ENCODE measurements around the gene NACAD. TPM values are rescaled to one million over a fixed set of nuclear protein-coding genes. Genes with fewer than 3 reads are reported as not detected.
"Not testable (repeated sequence)": the region's sequence is repeated elsewhere in the genome, so short reads cannot be mapped to it uniquely, and the experiment has no call there.

Gene NACAD
- total RNA-seq, 1 experiment from 2014 or later: 0.24 TPM

- intact Hi-C loops (cut with micrococcal nuclease; ENCODE audit: unreplicated experiment): no loop called here
- Histone ChIP-seq H4K20me1 (ENCODE audit: insufficient read depth) (no peaks in the 10 kb centered on the region), H3K4me3 (no peak overlapping the region), H2AFZ (no peak overlapping the region), H3F3A (ENCODE audit: insufficient read depth, low read depth) (no peaks in the 10 kb centered on the region), H3K4me1 (replicated peaks; ENCODE audit: insufficient read depth) (no peaks in the 10 kb centered on the region), H3K36me3 (ENCODE audit: low read depth) (no peaks in the 10 kb centered on the region), H3K27me3 (ENCODE audit: insufficient read depth, low read depth) (no peaks in the 10 kb centered on the region), H3K9me2 (ENCODE audit: insufficient read depth) (no peaks in the 10 kb centered on the region), H3K4me2 (no peak overlapping the region), H3K27ac (no peak overlapping the region), H3K79me2 (ENCODE audit: low read depth) (no peaks in the 10 kb centered on the region; the same call in 1 of the 2 replicates), H3K9me3 (ENCODE audit: insufficient read depth, low read depth) (no peaks in the 10 kb centered on the region)
- DNase-seq: no peak
- ChIA-PET POLR2A (ENCODE audit: unreplicated experiment) (no interaction called here), CTCF (no interaction called here)
- TF ChIP-seq EZH2 (IDR thresholded peaks at IDR 0.05; ENCODE audit: low read depth) (no peak), CTCF (conservative IDR thresholded peaks at IDR 0.05) (no peak)
- BruUV-seq (replicated peaks): no TSS peak
These were observed 52.9 kb downstream of the NACAD start for GRCh38 chr7:45035893-45036292.

DNA sequence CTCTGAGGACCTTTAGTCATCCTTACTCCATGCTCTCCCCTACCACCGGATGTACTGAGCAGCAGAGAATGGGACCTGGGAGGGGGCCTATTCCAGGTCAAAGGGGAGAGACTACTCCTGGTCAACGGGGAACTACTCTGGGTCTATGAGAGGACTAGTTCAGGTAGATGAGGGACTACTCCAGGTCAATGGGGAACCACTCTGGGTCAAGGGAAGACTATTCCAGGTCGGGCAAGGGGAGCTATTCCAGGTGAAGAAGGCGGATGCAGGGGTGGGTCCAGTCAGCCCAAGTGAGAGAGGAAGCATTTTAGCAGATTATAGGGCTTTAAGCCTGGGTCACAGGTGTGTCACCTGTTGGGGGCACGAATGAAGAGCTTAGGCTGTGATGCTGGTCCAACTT is 53.4 kb downstream of the NACAD start:
- Histone ChIP-seq H3K9me3 (ENCODE audit: insufficient read depth, low read depth) (no peaks in the 10 kb centered on the region), H3K79me2 (ENCODE audit: low read depth) (no peaks in the 10 kb centered on the region; the same call in 1 of the 2 replicates), H3K9me2 (ENCODE audit: insufficient read depth) (no peaks in the 10 kb centered on the region), H3K4me2 (no peak overlapping the region), H3K27me3 (ENCODE audit: insufficient read depth, low read depth) (no peaks in the 10 kb centered on the region), H3K4me3 (no peak overlapping the region), H2AFZ (no peak overlapping the region), H3F3A (ENCODE audit: insufficient read depth, low read depth) (no peaks in the 10 kb centered on the region), H4K20me1 (ENCODE audit: insufficient read depth) (no peaks in the 10 kb centered on the region), H3K36me3 (ENCODE audit: low read depth) (no peaks in the 10 kb centered on the region), H3K4me1 (replicated peaks; ENCODE audit: insufficient read depth) (no peaks in the 10 kb centered on the region), H3K27ac (no peak overlapping the region)
- no TSS peak for BruUV-seq (replicated peaks)
- CTCF ChIA-PET: no interaction called here
- no peak for TF ChIP-seq EZH2 (IDR thresholded peaks at IDR 0.05; ENCODE audit: low read depth)
- TF ChIP-seq CTCF (conservative IDR thresholded peaks at IDR 0.05): no peak
- intact Hi-C loops (cut with micrococcal nuclease; ENCODE audit: unreplicated experiment): no loop called here
- POLR2A ChIA-PET (ENCODE audit: unreplicated experiment): no interaction called here
- DNase-seq: no peak

GRCh38 chr7:45034710-45035109 is 54.1 kb downstream of the NACAD start:
- H3K4me2 ChIP-seq; H3K27me3 ChIP-seq (ENCODE audit: insufficient read depth, low read depth); BruUV-seq (replicated peaks); CTCF ChIA-PET; H3K9me2 ChIP-seq (ENCODE audit: insufficient read depth); H3K79me2 ChIP-seq (ENCODE audit: low read depth); intact Hi-C loops (cut with micrococcal nuclease; ENCODE audit: unreplicated experiment); DNase-seq; H4K20me1 ChIP-seq (ENCODE audit: insufficient read depth); H3K9me3 ChIP-seq (ENCODE audit: insufficient read depth, low read depth); H3K4me3 ChIP-seq; H3F3A ChIP-seq (ENCODE audit: insufficient read depth, low read depth); H3K4me1 ChIP-seq (replicated peaks; ENCODE audit: insufficient read depth); H3K27ac ChIP-seq; H3K36me3 ChIP-seq (ENCODE audit: low read depth); H2AFZ ChIP-seq: not testable (repeated sequence)
- POLR2A ChIA-PET (ENCODE audit: unreplicated experiment): interaction anchor here (0.6 kb wide), 1 partner anchor 154 kb away, joined by 3 read pairs; no protein-coding TSS in a partner anchor

DNA sequence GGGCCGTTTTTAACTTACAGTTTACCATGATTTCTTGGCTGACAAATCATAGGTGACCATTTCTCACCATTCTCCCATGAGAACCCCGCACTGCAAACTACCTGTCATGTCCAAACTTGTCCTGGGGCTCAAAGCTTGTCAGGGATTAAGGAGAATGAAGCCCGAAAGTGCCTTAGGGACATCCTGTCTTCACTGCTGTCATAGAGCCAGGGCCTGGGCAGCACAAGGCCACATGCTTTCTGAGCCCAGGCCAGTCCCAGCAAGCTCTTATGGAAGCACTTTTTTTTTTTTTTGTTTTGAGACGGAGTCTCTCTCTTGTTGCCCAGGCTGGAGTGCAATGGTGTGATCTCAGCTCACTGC is 54.9 kb downstream of the NACAD start:
- Histone ChIP-seq H3K9me2 (ENCODE audit: insufficient read depth) (no peaks in the 10 kb centered on the region), H3F3A (ENCODE audit: insufficient read depth, low read depth) (no peaks in the 10 kb centered on the region), H3K79me2 (ENCODE audit: low read depth) (no peaks in the 10 kb centered on the region; the same call in 1 of the 2 replicates), H3K36me3 (ENCODE audit: low read depth) (no peaks in the 10 kb centered on the region), H3K9me3 (ENCODE audit: insufficient read depth, low read depth) (no peaks in the 10 kb centered on the region), H3K27ac (no peak overlapping the region), H4K20me1 (ENCODE audit: insufficient read depth) (no peaks in the 10 kb centered on the region), H3K4me3 (no peak overlapping the region), H3K4me1 (replicated peaks; ENCODE audit: insufficient read depth) (no peaks in the 10 kb centered on the region), H3K27me3 (ENCODE audit: insufficient read depth, low read depth) (no peaks in the 10 kb centered on the region), H2AFZ (no peak overlapping the region), H3K4me2 (no peak overlapping the region)
- BruUV-seq (replicated peaks): no TSS peak
- intact Hi-C loops (cut with micrococcal nuclease; ENCODE audit: unreplicated experiment): no loop called here
- ChIA-PET POLR2A (ENCODE audit: unreplicated experiment) (interaction anchor here (0.6 kb wide), 1 partner anchor 153 kb away, joined by 3 read pairs; no protein-coding TSS in a partner anchor), CTCF (no interaction called here)
- TF ChIP-seq EZH2 (IDR thresholded peaks at IDR 0.05; ENCODE audit: low read depth) (no peak), CTCF (conservative IDR thresholded peaks at IDR 0.05) (no peak)
- DNase-seq: no peak
